HG02763 (cell line): Measurements from ENCODE around the gene PDPR.
"Not testable (repeated sequence)": the region's sequence is repeated elsewhere in the genome, so short reads cannot be mapped to it uniquely, and the experiment has no call there.

ENCODE experiments used
- ATAC-seq: cut with Tn5 transposase; IDR thresholded peaks from one replicate; pipeline ENCODE4 v1.9.1; 2021; ENCODE audit warnings: mild to moderate bottlenecking, moderate library complexity; ENCODE audit not compliant: unreplicated experiment

Gene PDPR

GRCh38 chr16:70127706-70128105 is 13.6 kb downstream of the PDPR start:
- not testable (repeated sequence) for ATAC-seq

GRCh38 chr16:70128844-70129243 is 14.7 kb downstream of the PDPR start:
- not testable (repeated sequence) for ATAC-seq

GRCh38 chr16:70135796-70136195 is 21.7 kb downstream of the PDPR start:
- not testable (repeated sequence) for ATAC-seq

- ATAC-seq: not testable (repeated sequence)
These were observed 22.5 kb downstream of the PDPR start for GRCh38 chr16:70136595-70136994.

- not testable (repeated sequence) for ATAC-seq
These were observed 28.6 kb downstream of the PDPR start for GRCh38 chr16:70142739-70143138.

- ATAC-seq: not testable (repeated sequence)
These were observed 29.2 kb downstream of the PDPR start for GRCh38 chr16:70143231-70143895.

DNA sequence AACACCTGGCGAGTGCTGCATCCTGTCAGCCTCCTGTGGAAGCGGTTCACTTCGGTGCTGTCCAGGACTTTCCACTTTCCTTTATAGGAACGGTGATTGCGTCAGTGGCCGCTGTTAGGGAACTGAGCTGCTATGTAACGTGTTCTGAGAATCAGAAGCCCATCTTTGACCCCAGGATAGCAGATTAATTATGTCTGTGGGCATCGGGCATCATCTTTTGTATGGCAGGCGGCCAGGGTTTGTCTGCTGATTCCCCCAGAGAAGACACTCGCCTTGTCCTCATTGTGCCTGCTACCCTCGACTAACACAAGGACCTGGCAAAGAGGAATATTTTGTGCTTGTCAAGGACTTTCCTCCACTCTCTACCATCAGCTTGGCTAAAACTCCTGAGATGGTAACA is 33.7 kb downstream of the PDPR start:
- ATAC-seq: not testable (repeated sequence)

DNA sequence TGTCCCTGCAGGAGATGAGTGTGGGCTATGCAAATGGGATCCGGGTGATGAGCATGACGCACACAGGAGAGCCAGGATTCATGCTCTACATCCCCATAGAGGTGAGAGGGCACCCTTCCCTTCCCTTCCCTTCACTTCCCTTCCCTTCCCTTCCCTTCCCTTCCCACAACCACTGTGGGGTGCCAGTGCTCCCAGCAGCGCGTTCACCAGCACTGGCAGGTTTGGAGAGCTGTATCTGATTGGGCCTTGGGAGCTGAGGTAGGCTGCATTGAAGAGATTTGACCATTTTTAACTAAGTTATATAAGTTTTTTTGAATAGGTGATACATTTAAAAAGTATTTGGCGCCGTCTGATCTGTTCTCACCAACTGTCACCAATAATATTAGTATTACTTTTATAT is 34.3 kb downstream of the PDPR start:
- not testable (repeated sequence) for ATAC-seq

GRCh38 chr16:70149296-70149695 is 35.2 kb downstream of the PDPR start:
- ATAC-seq: not testable (repeated sequence)

DNA sequence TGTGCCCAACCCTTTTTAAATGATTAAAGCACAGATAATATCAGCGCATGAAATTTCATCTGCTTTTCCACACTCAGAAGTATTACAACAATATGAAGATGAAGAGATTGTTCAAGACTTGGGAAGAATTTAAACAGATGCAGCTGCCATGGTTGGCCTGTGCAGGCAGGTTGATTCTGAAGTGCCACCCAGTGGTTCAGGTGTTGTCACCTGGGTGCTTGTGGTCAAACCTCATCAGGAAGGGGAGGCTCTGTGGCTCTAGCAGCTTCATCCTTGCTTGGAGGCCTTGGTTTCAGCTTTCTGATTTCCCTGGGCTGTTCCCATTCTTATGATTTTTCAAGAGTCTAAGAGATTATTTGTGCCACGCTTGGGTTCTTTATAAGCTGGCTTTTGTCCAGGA is 37.3 kb downstream of the PDPR start:
- no peak for ATAC-seq

GRCh38 chr16:70151941-70152509 is 37.9 kb downstream of the PDPR start:
- ATAC-seq: no peak

GRCh38 chr16:70152578-70153302 is 38.6 kb downstream of the PDPR start:
- no peak for ATAC-seq

GRCh38 chr16:70154736-70155135 is 40.6 kb downstream of the PDPR start:
- not testable (repeated sequence) for ATAC-seq

DNA sequence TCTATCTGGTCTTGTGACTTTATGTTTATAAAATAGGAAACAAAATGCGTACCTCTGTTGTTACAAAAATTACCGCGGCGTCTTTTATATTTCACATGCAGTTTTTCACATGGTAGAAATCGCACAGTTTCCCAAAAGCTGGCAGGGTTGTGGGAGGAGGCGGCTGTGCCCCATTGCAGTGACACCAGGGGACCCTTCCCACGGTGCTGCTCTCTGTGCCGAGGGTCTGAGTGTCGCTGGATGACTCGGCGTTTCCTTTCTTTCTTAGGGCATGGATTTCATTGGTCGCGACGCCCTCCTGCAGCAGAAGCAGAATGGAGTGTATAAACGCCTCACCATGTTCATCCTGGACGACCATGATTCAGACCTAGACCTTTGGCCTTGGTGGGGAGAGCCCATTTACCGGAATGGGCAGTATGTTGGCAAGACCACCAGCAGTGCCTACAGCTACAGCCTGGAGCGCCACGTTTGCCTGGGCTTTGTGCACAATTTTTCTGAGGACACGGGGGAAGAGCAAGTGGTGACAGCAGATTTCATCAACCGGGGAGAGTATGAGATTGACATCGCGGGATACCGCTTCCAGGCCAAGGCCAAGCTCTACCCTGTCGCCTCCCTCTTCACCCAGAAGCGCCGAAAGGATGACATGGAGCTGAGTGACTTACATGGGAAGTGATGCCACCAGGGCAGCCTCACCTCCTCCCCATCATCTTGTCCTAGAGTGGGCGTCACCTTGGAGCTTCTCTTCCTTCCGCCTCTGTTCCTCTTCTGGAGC is 42.3 kb downstream of the PDPR start:
- no peak for ATAC-seq

GRCh38 chr16:70157105-70157476 is 43.0 kb downstream of the PDPR start:
- no peak for ATAC-seq

- no peak for ATAC-seq
These were observed 43.5 kb downstream of the PDPR start for GRCh38 chr16:70157477-70158260.

GRCh38 chr16:70158261-70158939 is 44.3 kb downstream of the PDPR start:
- no peak for ATAC-seq

GRCh38 chr16:70159355-70160348 is 45.5 kb downstream of the PDPR start:
- no peak for ATAC-seq

- no peak for ATAC-seq
These were observed 46.3 kb downstream of the PDPR start for GRCh38 chr16:70160388-70160787.
